Ectodermal cell (in vitro differentiated cells): ENCODE results near the gene ASF1B.
A peak's percentile ranks its signal among the peaks of the same experiment; 100 is the strongest.

Experiments used
- H3K27ac ChIP-seq: 2 replicates; pipeline ENCODE4 v1.7.0; 2013; ENCODE audit warnings: mild to moderate bottlenecking, low read depth, low read length; ENCODE audit not compliant: insufficient read depth, poor library complexity, severe bottlenecking
- H3K27me3 ChIP-seq: 2 replicates; pipeline ENCODE4 v1.7.0; 2013; ENCODE audit warnings: mild to moderate bottlenecking, low read length; ENCODE audit not compliant: insufficient read depth, control insufficient read depth, poor library complexity, severe bottlenecking
- H3K36me3 ChIP-seq: one replicate; pipeline ENCODE4 v1.7.0; 2013; ENCODE audit warnings: low read length; ENCODE audit not compliant: control insufficient read depth, insufficient read depth
- H3K4me1 ChIP-seq: one replicate; pipeline ENCODE4 v1.7.0; 2013; ENCODE audit warnings: low read length; ENCODE audit not compliant: control insufficient read depth, insufficient read depth
- H3K4me3 ChIP-seq: 2 replicates; pipeline ENCODE4 v1.7.0; 2013; ENCODE audit warnings: low read depth, low read length, control low read depth; ENCODE audit not compliant: insufficient read depth
- H3K9me3 ChIP-seq: 2 replicates; pipeline ENCODE4 v1.7.0; 2013; ENCODE audit warnings: mild to moderate bottlenecking, low read length, moderate library complexity; ENCODE audit not compliant: control insufficient read depth
- WGBS, 2 experiments: methylation state at CpG; one replicate each; pipeline ENCODE4 v1.1.7; 2013; ENCODE audit warnings: missing lambda C conversion rate in 2 of 2; 5-methylcytosine and 5-hydroxymethylcytosine counted together

The ASF1B gene

DNA sequence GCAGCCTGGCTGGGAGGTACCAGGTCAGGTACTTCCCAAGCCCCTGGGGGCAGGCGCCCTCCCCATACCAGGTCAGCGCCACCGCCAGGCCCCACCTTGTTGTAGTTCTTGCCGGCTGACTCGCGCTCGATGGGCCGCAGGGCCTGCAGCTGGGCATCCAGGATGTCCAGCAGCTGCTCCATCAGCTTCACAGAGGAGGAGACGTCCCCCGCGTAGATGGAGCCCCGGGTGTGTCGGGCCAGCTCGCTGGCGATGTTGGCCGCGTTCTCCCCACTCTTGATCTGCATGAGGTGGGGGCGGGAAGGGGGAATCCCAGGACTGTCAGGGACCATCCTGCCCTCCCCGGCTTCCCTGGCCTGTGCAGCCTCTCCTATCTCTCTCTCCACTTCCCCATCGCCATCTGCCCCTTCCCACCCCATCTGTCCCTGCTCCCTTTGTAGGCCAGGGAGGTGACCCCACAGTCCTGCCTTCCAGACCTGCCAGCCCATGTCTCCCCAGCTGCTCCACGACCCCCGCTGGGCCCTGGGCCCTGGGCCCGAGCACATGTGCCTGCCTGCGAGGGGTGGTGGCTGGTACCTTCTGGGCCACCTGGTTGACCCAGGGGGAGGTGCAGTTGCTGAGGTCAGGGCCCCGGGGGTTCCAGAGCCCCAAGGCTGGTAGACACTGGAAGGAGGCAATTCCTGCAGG is 23.8 kb upstream of the ASF1B start:
- H3K4me3 ChIP-seq: no peak overlapping the region
- H3K27ac ChIP-seq: no peak overlapping the region
- H3K4me1 ChIP-seq: peaks cover 14% of the 10 kb centered on the region
- no peaks in the 10 kb centered on the region for H3K27me3 ChIP-seq
- no peaks in the 10 kb centered on the region for H3K9me3 ChIP-seq
- peaks cover 19% of the 10 kb centered on the region for H3K36me3 ChIP-seq
- 95% methylated on average over 25 of the region's 25 CpGs for WGBS, 2 experiments

DNA sequence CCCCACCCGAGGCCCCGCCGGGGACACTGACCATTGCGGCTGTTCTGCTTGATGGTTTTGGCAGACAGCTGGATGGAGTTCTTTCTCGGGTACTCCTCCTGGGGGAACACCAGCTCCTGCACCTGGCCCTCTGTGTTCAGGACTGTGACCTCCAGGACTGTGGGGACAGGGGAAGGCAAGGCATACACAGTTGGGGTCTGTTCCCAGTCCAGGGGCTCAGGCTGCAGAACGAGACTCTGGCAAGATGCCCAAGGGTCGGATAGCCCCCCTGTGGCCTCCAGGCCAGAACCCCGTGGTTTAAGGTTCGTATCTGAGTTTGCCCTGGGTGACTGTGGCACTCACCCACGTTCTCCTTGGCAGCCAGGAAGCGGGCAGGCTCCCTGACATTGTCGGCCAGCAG is 22.7 kb upstream of the ASF1B start:
- H3K36me3 ChIP-seq: peaks cover 21% of the 10 kb centered on the region
- H3K4me3 ChIP-seq: no peak overlapping the region
- 95% methylated on average over 12 of the region's 12 CpGs for WGBS, 2 experiments
- H3K27ac ChIP-seq: no peak overlapping the region
- peaks cover 3% of the 10 kb centered on the region for H3K4me1 ChIP-seq
- no peaks in the 10 kb centered on the region for H3K9me3 ChIP-seq
- H3K27me3 ChIP-seq: no peaks in the 10 kb centered on the region

GRCh38 chr19:14158276-14159023 is 22.1 kb upstream of the ASF1B start:
- peaks cover 23% of the 10 kb centered on the region for H3K36me3 ChIP-seq
- no peaks in the 10 kb centered on the region for H3K4me1 ChIP-seq
- H3K9me3 ChIP-seq: no peaks in the 10 kb centered on the region
- no peak overlapping the region for H3K27ac ChIP-seq
- H3K27me3 ChIP-seq: no peaks in the 10 kb centered on the region
- no peak overlapping the region for H3K4me3 ChIP-seq
- 91 to 94% methylated on average over 16 of the region's 16 CpGs for WGBS, 2 experiments

- Histone ChIP-seq H3K4me1 (no peaks in the 10 kb centered on the region), H3K4me3 (no peak overlapping the region), H3K27ac (no peak overlapping the region), H3K36me3 (peaks cover 25% of the 10 kb centered on the region), H3K27me3 (no peaks in the 10 kb centered on the region), H3K9me3 (no peaks in the 10 kb centered on the region)
- 96% methylated on average over 26 of the region's 26 CpGs for WGBS, 2 experiments
Measured at GRCh38 chr19:14156971-14157717, 20.8 kb upstream of the ASF1B start.

GRCh38 chr19:14156122-14156521 is 19.7 kb upstream of the ASF1B start:
- peaks cover 31% of the 10 kb centered on the region for H3K36me3 ChIP-seq
- WGBS, 2 experiments: 94 to 96% methylated on average over 11 of the region's 12 CpGs
- H3K4me1 ChIP-seq: no peaks in the 10 kb centered on the region
- no peak overlapping the region for H3K4me3 ChIP-seq
- H3K27ac ChIP-seq: no peak overlapping the region
- H3K27me3 ChIP-seq: no peaks in the 10 kb centered on the region
- H3K9me3 ChIP-seq: no peaks in the 10 kb centered on the region

DNA sequence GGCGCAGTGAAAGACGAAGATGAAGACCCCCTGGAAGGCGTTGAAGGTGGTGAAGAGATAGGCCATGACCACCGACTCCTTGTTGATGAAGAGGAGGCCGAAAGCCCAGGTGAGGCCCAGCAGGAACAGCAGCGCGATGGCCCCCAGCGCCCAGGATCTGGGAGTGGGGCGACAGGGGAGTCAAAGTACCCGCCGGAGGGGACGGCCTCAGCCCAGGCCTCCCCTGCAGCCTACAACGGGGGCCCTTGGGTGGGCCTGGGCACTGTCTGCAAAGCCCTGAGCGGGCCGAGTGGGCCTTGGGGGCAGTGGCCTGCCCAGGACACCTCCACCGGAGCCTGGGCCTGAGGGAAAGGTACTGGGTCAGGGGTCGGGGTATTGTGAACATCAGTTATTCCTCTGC is 19.0 kb upstream of the ASF1B start:
- no peaks in the 10 kb centered on the region for H3K9me3 ChIP-seq
- no peaks in the 10 kb centered on the region for H3K27me3 ChIP-seq
- H3K4me1 ChIP-seq: no peaks in the 10 kb centered on the region
- peaks cover 31% of the 10 kb centered on the region for H3K36me3 ChIP-seq
- 97% methylated on average over 17 of the region's 17 CpGs for WGBS, 2 experiments
- no peak overlapping the region for H3K27ac ChIP-seq
- no peak overlapping the region for H3K4me3 ChIP-seq

GRCh38 chr19:14152713-14153112 is 16.3 kb upstream of the ASF1B start:
- WGBS, 2 experiments: 94 to 97% methylated on average over 12 of the region's 12 CpGs
- Histone ChIP-seq H3K4me3 (no peak overlapping the region), H3K4me1 (peaks cover 14% of the 10 kb centered on the region), H3K9me3 (no peaks in the 10 kb centered on the region), H3K27me3 (no peaks in the 10 kb centered on the region), H3K36me3 (peaks cover 28% of the 10 kb centered on the region), H3K27ac (no peak overlapping the region)

DNA sequence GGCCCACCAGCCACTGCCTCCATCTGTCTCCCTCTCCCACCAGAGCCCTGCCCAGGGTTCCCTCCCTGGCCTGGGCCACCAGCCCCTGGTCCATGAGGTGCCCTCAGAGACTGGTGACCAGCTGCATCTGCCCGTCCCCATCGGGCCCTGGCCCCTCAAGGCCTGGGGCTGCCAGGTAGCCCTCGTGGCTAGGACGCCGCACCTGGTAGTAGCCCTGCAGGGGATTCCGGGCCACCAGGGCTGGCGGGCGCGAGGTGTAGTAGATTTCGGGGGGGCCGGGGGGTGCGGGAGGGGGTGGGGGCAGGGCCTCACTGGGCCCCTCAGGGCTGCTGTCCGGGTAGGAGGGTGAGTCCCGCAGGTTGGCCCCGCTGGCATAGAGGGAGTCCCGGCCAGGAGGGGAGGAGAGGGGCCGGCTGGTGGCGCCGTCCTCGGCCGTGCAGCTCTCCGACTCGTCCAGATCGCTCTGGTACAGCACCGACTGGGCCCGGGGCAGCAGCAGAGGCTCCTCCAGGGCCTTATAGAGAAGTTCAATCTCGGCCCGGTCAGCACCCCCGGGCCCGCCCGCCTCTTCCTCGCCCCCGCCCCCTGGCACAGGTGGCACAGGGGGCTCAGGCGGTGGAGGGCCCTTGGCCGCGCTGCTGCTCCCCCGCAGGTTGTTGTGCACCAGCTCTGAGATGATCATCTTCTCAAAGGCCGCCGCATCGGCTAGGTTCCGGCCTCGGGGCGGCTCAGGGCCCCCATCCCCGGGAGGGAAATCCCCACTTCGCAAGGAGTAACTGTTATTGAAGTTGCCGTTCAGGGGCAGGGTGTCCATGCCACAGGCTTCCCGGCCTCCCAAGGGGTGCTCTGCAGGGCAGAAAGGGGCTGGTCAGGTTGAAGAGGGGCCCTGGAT is 14.6 kb upstream of the ASF1B start:
- Histone ChIP-seq H3K36me3 (peaks cover 14% of the 10 kb centered on the region), H3K9me3 (no peaks in the 10 kb centered on the region), H3K4me3 (no peak overlapping the region), H3K4me1 (peaks cover 14% of the 10 kb centered on the region), H3K27me3 (no peaks in the 10 kb centered on the region), H3K27ac (no peak overlapping the region)
- WGBS, 2 experiments: 96% methylated on average over 47 of the region's 47 CpGs

DNA sequence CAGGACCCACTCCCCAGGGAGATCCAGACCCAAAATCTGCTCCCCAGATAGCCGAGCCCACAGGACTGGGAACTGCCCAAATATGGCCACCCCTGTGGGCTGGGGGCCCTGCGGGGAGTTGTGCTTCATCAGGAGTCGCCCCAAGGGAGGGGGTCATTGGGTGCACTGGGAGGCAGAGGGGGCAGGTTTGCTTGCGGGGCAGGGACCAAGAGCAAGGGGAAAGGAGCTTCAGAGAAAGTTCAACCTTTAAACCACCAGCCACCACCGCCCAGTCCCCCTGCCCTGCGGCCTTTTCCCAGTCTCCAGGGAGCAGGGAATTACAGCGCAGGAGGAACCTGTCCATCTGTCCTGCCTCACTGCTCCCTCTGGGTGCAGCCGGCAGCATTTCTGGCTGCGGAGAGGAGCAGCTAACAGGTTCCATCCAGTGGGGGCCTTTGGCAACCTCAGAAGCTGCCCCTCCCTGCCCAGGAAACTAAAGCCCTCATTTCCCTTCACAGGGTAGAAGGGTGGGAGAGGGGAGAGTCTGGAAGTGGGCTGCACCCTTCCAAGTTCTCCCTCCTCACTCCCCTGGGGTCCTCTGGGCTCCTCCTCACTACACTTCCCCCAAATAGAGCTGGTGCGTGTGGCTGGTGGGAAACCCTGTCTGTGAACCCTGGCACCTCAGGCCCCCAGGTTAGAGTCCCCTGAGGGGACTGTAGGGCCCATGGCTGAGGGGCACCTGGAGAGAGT is 13.8 kb upstream of the ASF1B start:
- Histone ChIP-seq H3K4me1 (peaks cover 14% of the 10 kb centered on the region), H3K27me3 (no peaks in the 10 kb centered on the region), H3K4me3 (no peak overlapping the region), H3K27ac (peak overlapping the region; percentile 33), H3K36me3 (peaks cover 12% of the 10 kb centered on the region), H3K9me3 (no peaks in the 10 kb centered on the region)
- WGBS, 2 experiments: 80 to 84% methylated on average over 10 of the region's 10 CpGs
